HG03432 (cell line): Measurements from ENCODE around the gene TMEM74B.
"Not testable (repeated sequence)": the region's sequence is repeated elsewhere in the genome, so short reads cannot be mapped to it uniquely, and the experiment has no call there.

Source experiments
- ATAC-seq: cut with Tn5 transposase; IDR thresholded peaks from one replicate; pipeline ENCODE4 v1.9.1; 2021; ENCODE audit warnings: mild to moderate bottlenecking, moderate library complexity; ENCODE audit not compliant: unreplicated experiment

TMEM74B gene

DNA sequence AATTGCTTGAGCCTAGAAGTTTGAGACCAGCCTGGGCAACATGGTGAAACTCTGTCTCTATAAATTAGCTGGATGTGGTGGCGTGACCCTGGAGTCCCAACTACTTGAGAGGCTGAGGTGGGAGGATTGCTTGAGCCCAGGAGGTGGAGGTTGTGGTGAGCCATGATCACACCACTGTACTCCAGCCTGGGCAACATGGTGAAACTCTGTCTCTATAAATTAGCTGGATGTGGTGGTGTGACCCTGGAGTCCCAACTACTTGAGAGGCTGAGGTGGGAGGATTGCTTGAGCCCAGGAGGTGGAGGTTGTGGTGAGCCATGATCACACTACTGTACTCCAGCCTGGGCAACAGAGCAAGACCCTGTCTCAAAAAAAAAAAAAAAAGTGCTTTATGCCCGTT is 35.0 kb downstream of the TMEM74B start:
- ATAC-seq, result not testable (repeated sequence)

DNA sequence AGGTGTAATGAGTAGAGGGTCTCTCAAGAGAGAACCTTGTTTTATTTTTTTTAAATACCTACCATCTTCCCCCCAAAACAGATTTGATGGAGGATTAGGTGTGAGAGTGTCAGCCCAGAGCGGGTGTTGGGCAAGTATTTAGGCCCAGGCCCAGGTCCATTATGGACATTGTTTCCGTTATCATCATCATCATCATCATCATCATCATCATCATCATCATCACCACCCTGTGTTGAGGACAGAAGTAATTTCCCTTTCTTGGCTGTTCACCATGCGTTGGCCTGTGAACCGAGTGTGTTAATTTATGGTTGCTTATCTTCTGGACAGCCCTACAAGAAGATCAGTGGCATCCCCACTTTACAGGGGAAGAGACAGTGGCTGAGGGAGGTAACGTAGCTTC is 37.8 kb downstream of the TMEM74B start:
- ATAC-seq, result no peak

DNA sequence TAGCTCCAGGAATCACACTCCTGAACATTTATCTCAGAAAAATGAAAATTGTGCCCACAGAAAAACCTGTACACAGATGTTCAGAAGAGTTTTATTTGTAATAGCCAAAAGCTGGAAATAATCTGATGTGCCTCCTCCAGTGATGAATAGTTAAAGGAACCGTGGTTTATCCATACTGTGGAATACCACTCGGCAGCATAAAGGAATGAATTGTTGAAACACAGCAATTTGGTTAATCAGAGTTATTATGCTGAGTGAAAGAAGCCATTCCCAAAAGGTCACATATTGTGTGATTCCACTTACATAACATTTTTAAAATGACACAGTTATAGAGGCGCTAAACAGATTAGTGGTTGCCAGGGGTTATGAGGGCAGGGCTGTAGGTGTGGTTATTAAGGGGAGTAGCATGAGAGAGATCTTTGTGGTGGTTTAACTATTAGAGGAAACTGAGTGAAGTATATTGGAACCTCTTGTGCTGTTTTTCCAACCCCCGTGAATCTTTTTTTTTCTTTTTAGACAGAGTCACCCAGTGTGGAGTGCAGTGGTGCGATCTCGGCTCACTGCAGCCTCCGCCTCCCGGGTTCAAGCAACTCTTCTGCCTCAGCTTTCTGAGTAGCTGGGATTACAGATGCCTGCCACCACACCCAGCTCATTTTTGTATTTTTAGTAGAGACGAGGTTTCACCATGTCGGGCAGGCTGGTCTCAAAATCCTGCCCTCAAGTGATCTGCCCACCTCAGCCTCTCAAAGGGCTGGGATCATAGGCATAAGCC is 40.2 kb downstream of the TMEM74B start:
- ATAC-seq, result no peak

DNA sequence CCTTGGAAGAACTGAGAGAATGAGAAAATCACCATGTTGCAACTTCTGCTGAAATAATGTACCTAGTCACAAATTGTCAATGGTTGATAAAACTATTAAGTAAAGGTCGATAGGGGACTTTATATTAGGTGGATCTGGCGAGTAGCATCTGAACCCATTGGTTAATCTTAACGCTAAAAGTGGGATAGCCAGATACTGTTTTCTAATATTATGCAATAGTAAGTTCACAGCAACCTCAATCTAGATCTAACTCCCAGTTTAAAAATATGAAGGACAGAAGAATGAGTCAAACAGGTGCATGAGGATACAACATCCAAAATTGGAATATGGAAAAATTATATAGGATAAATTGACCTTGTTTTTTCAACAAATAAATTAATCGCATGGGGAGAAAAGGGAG is 47.5 kb downstream of the TMEM74B start:
- ATAC-seq, result no peak

DNA sequence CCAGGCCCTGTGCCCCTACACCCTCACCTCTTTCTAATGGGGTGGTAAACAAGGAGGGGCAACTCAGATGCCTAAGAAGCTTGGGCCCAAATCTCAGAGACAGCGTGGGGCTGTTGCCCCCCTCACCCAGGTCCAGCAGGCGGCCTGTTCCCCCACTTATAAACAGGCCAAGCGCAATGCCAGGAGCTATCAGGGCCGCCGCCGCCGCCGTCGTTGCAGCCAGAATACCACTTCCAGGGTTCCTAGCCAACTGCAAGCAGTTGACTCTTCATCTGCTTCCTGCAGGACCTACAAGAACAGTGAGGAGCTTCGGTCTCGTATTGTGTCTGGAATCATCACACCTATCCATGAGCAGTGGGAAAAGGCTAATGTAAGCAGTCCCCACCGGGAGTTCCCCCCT is 49.9 kb downstream of the TMEM74B start:
- ATAC-seq, result no peak

DNA sequence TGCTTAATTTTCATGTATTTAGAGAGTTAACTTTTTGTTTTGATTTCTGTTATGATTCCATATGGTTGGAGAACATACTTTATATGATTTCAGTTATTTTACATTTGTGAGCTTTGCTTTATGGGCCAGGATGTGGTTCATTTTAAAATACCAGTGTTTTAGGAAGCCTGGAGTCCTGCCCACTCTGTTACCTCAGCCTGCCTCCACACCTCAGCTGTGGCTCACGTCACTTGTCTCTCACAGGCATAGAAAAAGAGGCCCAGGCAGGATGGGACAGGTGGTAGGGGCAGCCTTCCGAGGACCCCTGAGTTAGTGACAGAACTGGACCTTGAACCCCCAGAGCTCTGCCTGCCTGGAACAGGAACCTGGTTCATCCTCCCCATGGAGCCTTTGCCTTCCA is 50.4 kb downstream of the TMEM74B start:
- no peak for ATAC-seq

DNA sequence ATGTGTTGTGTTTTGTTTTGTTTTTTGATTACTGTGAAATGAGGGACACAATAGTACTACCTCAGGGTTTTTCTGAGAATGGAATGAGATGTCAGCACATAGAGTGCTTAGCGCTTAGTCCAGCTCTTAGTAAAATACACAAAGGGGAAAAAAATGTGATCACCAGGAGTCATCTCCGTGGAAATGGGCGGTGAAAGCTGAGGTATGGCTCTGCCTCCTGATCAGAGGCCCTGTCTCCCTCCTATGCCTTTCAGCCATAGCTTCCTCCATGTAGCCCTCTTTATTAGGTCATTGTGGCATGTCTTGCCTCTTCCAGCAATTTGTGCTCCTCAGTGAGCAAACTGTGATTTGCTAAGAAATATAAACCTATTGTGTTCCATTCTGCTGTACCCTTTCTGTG is 53.4 kb downstream of the TMEM74B start:
- no peak for ATAC-seq

DNA sequence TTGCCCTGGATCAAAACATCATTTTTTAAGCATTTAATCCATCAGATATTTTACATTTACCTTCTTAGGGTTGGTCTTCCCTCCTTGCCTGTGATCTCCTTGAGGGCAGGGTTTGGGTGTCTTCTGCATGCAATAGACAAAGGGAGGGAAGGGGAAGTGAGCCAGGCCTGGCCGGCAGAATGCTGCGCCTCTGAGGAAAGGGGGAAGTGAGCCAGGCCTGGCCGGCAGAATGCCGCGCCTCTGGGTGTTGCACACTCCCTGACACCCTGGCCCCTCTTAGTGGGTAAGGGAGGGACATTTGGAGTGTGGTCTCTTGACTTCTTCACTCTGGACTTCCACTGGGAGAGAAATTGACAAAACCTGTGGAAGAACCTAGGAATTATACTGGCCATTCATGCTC is 53.9 kb downstream of the TMEM74B start:
- no peak for ATAC-seq
